HEK293 (cell line): ENCODE measurements around the gene PTPRR.

Source experiments
- CTCF ChIA-PET: fragments of 350-600 bp; formaldehyde crosslinking; extraction: SDS; loops from one replicate; lab custom pipeline; 2021; ENCODE audit warnings: antibody characterized with exemption; lab: Yijun Ruan, JAX
- POLR2A ChIA-PET: fragments of 300-600 bp; formaldehyde crosslinking; extraction: SDS; loops from one replicate; lab custom pipeline; 2020; ENCODE audit warnings: antibody characterized with exemption, inconsistent platforms; lab: Yijun Ruan, JAX
- H3K27ac ChIP-seq: fragments of 200-500 bp; sonication (Bioruptor generic); 2 replicates; pipeline ENCODE4 v1.5.1; 2014; ENCODE audit warnings: low read depth, low read length, control low read depth, inconsistent platforms; ENCODE audit errors: extremely low read depth
- H3K36me3 ChIP-seq, 2 experiments: fragments of 200-500 bp in 1 of 2; sonication (Bioruptor generic) in 1 of 2; 1 replicate in 1 of 2; 2 replicates in 1 of 2; pipeline ENCODE4 v1.5.1; 2014 to 2017; ENCODE audit warnings: inconsistent platforms in 2 of 2, low read length in 2 of 2; ENCODE audit not compliant: control insufficient read depth in 2 of 2, insufficient read depth in 1 of 2
- H3K4me1 ChIP-seq: fragments of 200-500 bp; sonication (Bioruptor generic); 2 replicates; pipeline ENCODE4 v1.5.1; 2014; ENCODE audit warnings: mild to moderate bottlenecking, low read length, inconsistent platforms; ENCODE audit not compliant: control insufficient read depth, insufficient read depth
- H3K4me3 ChIP-seq: 2 replicates; pipeline ENCODE4 v1.5.1; 2011; ENCODE audit warnings: low read depth, mild to moderate bottlenecking, control low read depth, low read length, moderate library complexity
- H3K9me3 ChIP-seq: fragments of 200-500 bp; sonication (Bioruptor generic); 2 replicates; pipeline ENCODE4 v1.5.1; 2014; ENCODE audit warnings: low read depth, low read length, inconsistent platforms; ENCODE audit not compliant: control insufficient read depth, insufficient read depth
- BCL11B ChIP-seq: fragments of 450-650 bp; formaldehyde crosslinking; IDR thresholded peaks from 2 replicates; pipeline ENCODE4 v1.5.1; 2016; ENCODE audit warnings: low read depth, missing biosample characterization, missing genetic modification characterization
- EGR2 ChIP-seq: fragments of 450-650 bp; formaldehyde crosslinking; IDR thresholded peaks from 2 replicates; pipeline ENCODE4 v1.5.1; 2016; ENCODE audit warnings: low read depth, missing biosample characterization, missing genetic modification characterization
- HIC1 ChIP-seq: fragments of 450-650 bp; formaldehyde crosslinking; IDR thresholded peaks from 2 replicates; pipeline ENCODE4 v1.5.1; 2016; ENCODE audit warnings: missing biosample characterization, missing genetic modification characterization
- KLF9 ChIP-seq: fragments of 450-650 bp; formaldehyde crosslinking; IDR thresholded peaks from 2 replicates; pipeline ENCODE4 v1.5.1; 2016; ENCODE audit warnings: missing biosample characterization, missing genetic modification characterization, low read depth
- PRDM1 ChIP-seq: fragments of 450-650 bp; formaldehyde crosslinking; IDR thresholded peaks from 2 replicates; pipeline ENCODE4; 2016; ENCODE audit warnings: missing biosample characterization, missing genetic modification characterization
- PRDM10 ChIP-seq: fragments of 450-650 bp; formaldehyde crosslinking; IDR thresholded peaks from 2 replicates; pipeline ENCODE4 v1.5.1; 2016; ENCODE audit warnings: missing biosample characterization, missing genetic modification characterization
- SCRT2 ChIP-seq: fragments of 450-650 bp; formaldehyde crosslinking; IDR thresholded peaks from 2 replicates; pipeline ENCODE4 v1.5.1; 2016; ENCODE audit warnings: missing biosample characterization, missing genetic modification characterization
- ZBTB11 ChIP-seq: fragments of 450-650 bp; formaldehyde crosslinking; conservative IDR thresholded peaks from 2 replicates; pipeline ENCODE4 v1.5.1; 2016; ENCODE audit warnings: low read depth, missing biosample characterization, missing genetic modification characterization
- ZBTB48 ChIP-seq: fragments of 450-650 bp; formaldehyde crosslinking; IDR thresholded peaks from 2 replicates; pipeline ENCODE4 v1.5.1; 2016; ENCODE audit warnings: missing biosample characterization, missing genetic modification characterization
- ZBTB8A ChIP-seq: fragments of 450-650 bp; formaldehyde crosslinking; IDR thresholded peaks from 2 replicates; pipeline ENCODE4 v1.5.1; 2016; ENCODE audit warnings: missing biosample characterization, missing genetic modification characterization
- ZFHX2 ChIP-seq: fragments of 450-650 bp; formaldehyde crosslinking; conservative IDR thresholded peaks from 2 replicates; pipeline ENCODE4 v1.5.1; 2016; ENCODE audit warnings: missing biosample characterization, missing genetic modification characterization
- ZIC2 ChIP-seq: fragments of 450-650 bp; formaldehyde crosslinking; IDR thresholded peaks from 2 replicates; pipeline ENCODE4 v1.5.1; 2016; ENCODE audit warnings: missing biosample characterization, missing genetic modification characterization
- ZNF121 ChIP-seq: fragments of 450-650 bp; formaldehyde crosslinking; IDR thresholded peaks from 2 replicates; pipeline ENCODE4 v1.5.1; 2016; ENCODE audit warnings: missing biosample characterization, missing genetic modification characterization
- ZNF221 ChIP-seq: fragments of 450-650 bp; formaldehyde crosslinking; IDR thresholded peaks from 2 replicates; pipeline ENCODE4 v1.5.1; 2017; ENCODE audit warnings: missing biosample characterization, missing genetic modification characterization, borderline replicate concordance
- ZNF311 ChIP-seq: fragments of 450-650 bp; formaldehyde crosslinking; IDR thresholded peaks from 2 replicates; pipeline ENCODE4 v1.5.1; 2017; ENCODE audit warnings: missing biosample characterization, missing genetic modification characterization, borderline replicate concordance
- ZNF335 ChIP-seq: fragments of 450-650 bp; formaldehyde crosslinking; conservative IDR thresholded peaks from 2 replicates; pipeline ENCODE4 v1.5.1; 2016; ENCODE audit warnings: missing biosample characterization, missing genetic modification characterization
- ZNF341 ChIP-seq: fragments of 450-650 bp; formaldehyde crosslinking; IDR thresholded peaks from 2 replicates; pipeline ENCODE4; 2016; ENCODE audit warnings: low read depth, missing biosample characterization, missing genetic modification characterization
- ZNF398 ChIP-seq: fragments of 450-650 bp; formaldehyde crosslinking; IDR thresholded peaks from 2 replicates; pipeline ENCODE4 v1.5.1; 2017; ENCODE audit warnings: missing biosample characterization, missing genetic modification characterization
- ZNF513 ChIP-seq: fragments of 450-650 bp; IDR thresholded peaks from 2 replicates; pipeline ENCODE4 v1.5.1; 2018; ENCODE audit warnings: missing biosample characterization, missing genetic modification characterization
- ZNF561 ChIP-seq: fragments of 450-650 bp; IDR thresholded peaks from 2 replicates; pipeline ENCODE4 v1.5.1; 2018; ENCODE audit warnings: missing biosample characterization, missing genetic modification characterization, borderline replicate concordance
- ZNF600 ChIP-seq: fragments of 450-650 bp; formaldehyde crosslinking; IDR thresholded peaks from 2 replicates; pipeline ENCODE4 v1.5.1; 2016; ENCODE audit warnings: missing biosample characterization, missing genetic modification characterization
- ZNF843 ChIP-seq: fragments of 450-650 bp; formaldehyde crosslinking; IDR thresholded peaks from 2 replicates; pipeline ENCODE4 v1.5.1; 2016; ENCODE audit warnings: missing biosample characterization, missing genetic modification characterization
- ZXDB ChIP-seq: fragments of 450-650 bp; formaldehyde crosslinking; IDR thresholded peaks from 2 replicates; pipeline ENCODE4 v1.5.1; 2016; ENCODE audit warnings: missing biosample characterization, missing genetic modification characterization

Gene PTPRR

GRCh38 chr12:70609739-70610491, 310.6 kb downstream of the PTPRR start:
- no peaks in the 10 kb centered on the region for H3K9me3 ChIP-seq
- peak overlapping the region; percentile 70; the same call in 1 of the 2 replicates for H3K27ac ChIP-seq
- H3K4me3 ChIP-seq: peak overlapping the region; percentile 50
- ChIA-PET POLR2A (no interaction called here), CTCF (interaction anchor here (1.1 kb wide), 1 partner anchor 109 kb away, joined by 3 read pairs; no protein-coding TSS in a partner anchor)
- H3K36me3 ChIP-seq: no peaks in the 10 kb centered on the region
- H3K4me1 ChIP-seq: peaks cover 3% of the 10 kb centered on the region; the same call in 1 of the 2 replicates
- TF ChIP-seq ZFHX2 (tag by site-specific recombination): peak; percentile 69; the same call in 1 of the 2 replicates
- peak; percentile 60; the same call in 1 of the 2 replicates for TF ChIP-seq ZBTB8A (tag by site-specific recombination)
- peak; percentile 83 for TF ChIP-seq ZNF335 (tag by site-specific recombination)
- TF ChIP-seq BCL11B: no peak; the same call in 1 of the 2 replicates
- peak; percentile 23; the same call in 1 of the 2 replicates for TF ChIP-seq EGR2 (tag by site-specific recombination)
- TF ChIP-seq ZNF221 (tag by site-specific recombination): no peak
- TF ChIP-seq SCRT2 (tag by site-specific recombination): peak; percentile 93
- peak; percentile 42; the same call in 1 of the 2 replicates for TF ChIP-seq ZNF600
- peak; percentile 45 for TF ChIP-seq ZIC2
- TF ChIP-seq ZNF398: peak; percentile 53
- peak; percentile 58; the same call in 1 of the 2 replicates for TF ChIP-seq PRDM1 (tag by site-specific recombination)
- peak; percentile 26; the same call in 1 of the 2 replicates for TF ChIP-seq KLF9 (tag by site-specific recombination)
- TF ChIP-seq PRDM10: peak; percentile 81
- peak; percentile 39; the same call in 1 of the 2 replicates for TF ChIP-seq ZXDB (tag by site-specific recombination)
- TF ChIP-seq ZNF513 (tag by site-specific recombination): no peak
- TF ChIP-seq ZBTB11 (tag by site-specific recombination): 0 out of 2 replicates have a peak, but pooled peaks have one; percentile 11
- TF ChIP-seq ZNF561 (tag by site-specific recombination): peak; percentile 83
- TF ChIP-seq ZNF311 (tag by site-specific recombination): no peak
- TF ChIP-seq ZBTB48 (tag by site-specific recombination): 0 out of 2 replicates have a peak, but pooled peaks have one; percentile 48
- 0 out of 2 replicates have a peak, but pooled peaks have one; percentile 33 for TF ChIP-seq HIC1 (tag by site-specific recombination)
- TF ChIP-seq ZNF121 (tag by site-specific recombination): no peak
- no peak for TF ChIP-seq ZNF843 (tag by site-specific recombination)
- peak; percentile 92 for TF ChIP-seq ZNF341
